H9 (cell line): ENCODE data around the gene HAO1. TPM values are rescaled to one million over a fixed set of nuclear protein-coding genes. Genes with fewer than 3 reads are reported as not detected.
"Not testable (repeated sequence)": the region's sequence is repeated elsewhere in the genome, so short reads cannot be mapped to it uniquely, and the experiment has no call there.

Experiments used
- DNase-seq: peaks from one replicate; pipeline ENCODE4 v3.0.0-alpha.2; 2017
- H2AFZ ChIP-seq: one replicate; pipeline ENCODE4 v1.6.1; 2013; ENCODE audit warnings: mild to moderate bottlenecking, low read length, control low read depth, moderate library complexity
- H2AK5ac ChIP-seq: 2 replicates; pipeline ENCODE4 v1.6.1; 2013; ENCODE audit warnings: low read length, control low read depth, mixed read lengths; ENCODE audit not compliant: insufficient read length
- H2BK120ac ChIP-seq: one replicate; pipeline ENCODE4 v1.6.1; 2013; ENCODE audit warnings: low read depth, mild to moderate bottlenecking, low read length, control low read depth, inconsistent platforms; ENCODE audit not compliant: poor library complexity, severe bottlenecking
- H2BK12ac ChIP-seq: 2 replicates; pipeline ENCODE4 v1.6.1; 2013; ENCODE audit warnings: low read length, control low read depth, mixed read lengths, low read depth; ENCODE audit not compliant: insufficient read length
- H2BK15ac ChIP-seq: 2 replicates; pipeline ENCODE4 v1.6.1; 2013; ENCODE audit warnings: low read depth, low read length, control low read depth
- H2BK20ac ChIP-seq: one replicate; pipeline ENCODE4 v1.6.1; 2013; ENCODE audit warnings: low read depth, mild to moderate bottlenecking, low read length, control low read depth, inconsistent platforms; ENCODE audit not compliant: poor library complexity, severe bottlenecking
- H2BK5ac ChIP-seq: 2 replicates; pipeline ENCODE4 v1.6.1; 2013; ENCODE audit warnings: low read length, control low read depth, mixed read lengths; ENCODE audit not compliant: insufficient read length
- H3K14ac ChIP-seq: 2 replicates; pipeline ENCODE4 v1.6.1; 2013; ENCODE audit warnings: low read length, control low read depth; ENCODE audit not compliant: insufficient read depth
- H3K18ac ChIP-seq: 2 replicates; pipeline ENCODE4 v1.6.1; 2013; ENCODE audit warnings: low read depth, mild to moderate bottlenecking, mixed read lengths, low read length, control low read depth; ENCODE audit not compliant: insufficient read length
- H3K23ac ChIP-seq: 2 replicates; pipeline ENCODE4 v1.6.1; 2013; ENCODE audit warnings: low read length, control low read depth, mixed read lengths, low read depth; ENCODE audit not compliant: insufficient read length
- H3K23me2 ChIP-seq: 2 replicates; pipeline ENCODE4 v1.6.1; 2013; ENCODE audit warnings: low read depth, mild to moderate bottlenecking, mixed read lengths, low read length, control low read depth; ENCODE audit not compliant: insufficient read length, poor library complexity, severe bottlenecking
- H3K27ac ChIP-seq: 2 replicates; pipeline ENCODE4 v1.5.1; 2013; ENCODE audit warnings: low read length, control low read depth, mixed read lengths, low read depth; ENCODE audit not compliant: insufficient read length
- H3K27me3 ChIP-seq: 2 replicates; pipeline ENCODE4 v1.6.1; 2013; ENCODE audit warnings: low read length, control low read depth, inconsistent platforms; ENCODE audit not compliant: insufficient read depth
- H3K4ac ChIP-seq: 2 replicates; pipeline ENCODE4 v1.6.1; 2013; ENCODE audit warnings: low read depth, mild to moderate bottlenecking, control low read depth, inconsistent platforms, low read length, moderate library complexity
- H3K4me1 ChIP-seq: 2 replicates; pipeline ENCODE4 v1.6.1; 2013; ENCODE audit warnings: low read length, control low read depth, inconsistent platforms; ENCODE audit not compliant: insufficient read depth
- H3K4me2 ChIP-seq: 2 replicates; pipeline ENCODE4 v1.6.1; 2013; ENCODE audit warnings: low read length, control low read depth, mixed read lengths; ENCODE audit not compliant: insufficient read length, insufficient read depth
- H3K56ac ChIP-seq: 2 replicates; pipeline ENCODE4 v1.6.1; 2013; ENCODE audit warnings: low read depth, mild to moderate bottlenecking, mixed read lengths, low read length, control low read depth; ENCODE audit not compliant: insufficient read length
- H3K79me1 ChIP-seq: 2 replicates; pipeline ENCODE4 v1.6.1; 2013; ENCODE audit warnings: low read depth, mild to moderate bottlenecking, moderate library complexity, low read length, control low read depth, inconsistent platforms; ENCODE audit not compliant: insufficient read depth, poor library complexity, severe bottlenecking
- H3K79me2 ChIP-seq: 2 replicates; pipeline ENCODE4 v1.6.1; 2013; ENCODE audit warnings: low read length, control low read depth, inconsistent platforms; ENCODE audit not compliant: insufficient read depth
- H3K9ac ChIP-seq: 2 replicates; pipeline ENCODE4 v1.6.1; 2013; ENCODE audit warnings: low read length, control low read depth, mixed read lengths; ENCODE audit not compliant: insufficient read length; ENCODE audit errors: extremely low read depth
- H3K9me3 ChIP-seq: one replicate; pipeline ENCODE4 v1.6.1; 2013; ENCODE audit warnings: low read depth, low read length, inconsistent platforms; ENCODE audit not compliant: control insufficient read depth
- H3T11ph ChIP-seq: one replicate; pipeline ENCODE4 v1.6.1; 2013; ENCODE audit warnings: mild to moderate bottlenecking, low read length, control low read depth, inconsistent platforms
- H4K20me1 ChIP-seq: one replicate; pipeline ENCODE4 v1.6.1; 2013; ENCODE audit not compliant: control insufficient read depth, insufficient read length, insufficient read depth
- H4K5ac ChIP-seq: 2 replicates; pipeline ENCODE4 v1.6.1; 2013; ENCODE audit warnings: low read depth, mild to moderate bottlenecking, mixed read lengths, low read length, control low read depth; ENCODE audit not compliant: insufficient read length
- H4K8ac ChIP-seq: replicated peaks from 2 replicates; pipeline ENCODE4 v1.6.1; 2013; ENCODE audit warnings: low read length, control low read depth, mixed read lengths, low read depth; ENCODE audit not compliant: insufficient read length
- H4K91ac ChIP-seq: 2 replicates; pipeline ENCODE4 v1.6.1; 2013; ENCODE audit warnings: low read depth, mild to moderate bottlenecking, moderate library complexity, mixed read lengths, low read length, control low read depth; ENCODE audit not compliant: insufficient read length
- H3K27ac Mint-ChIP-seq, 3 experiments: 2 replicates in 2 of 3; 3 replicates in 1 of 3; pipeline ENCODE4 v1.8.0; 2020 to 2021; ENCODE audit warnings: mixed read lengths in 3 of 3, mild to moderate bottlenecking in 1 of 3, moderate library complexity in 1 of 3
- H3K27me3 Mint-ChIP-seq: 2 replicates; pipeline ENCODE4 v1.8.0; 2021; ENCODE audit warnings: low read depth, mild to moderate bottlenecking, moderate library complexity, mixed read lengths
- H3K36me3 Mint-ChIP-seq, 3 experiments: 2 replicates in 2 of 3; 3 replicates in 1 of 3; pipeline ENCODE4 v1.8.0; 2020 to 2021; ENCODE audit warnings: low read depth in 3 of 3, mixed read lengths in 3 of 3; ENCODE audit not compliant: insufficient read depth in 1 of 3
- H3K4me1 Mint-ChIP-seq, 2 experiments: 2 replicates each; pipeline ENCODE4 v1.8.0; 2020; ENCODE audit warnings: mixed read lengths in 2 of 2
- H3K4me3 Mint-ChIP-seq, 2 experiments: 2 replicates in 1 of 2; 3 replicates in 1 of 2; pipeline ENCODE4 v1.8.0; 2020 to 2021; ENCODE audit warnings: mild to moderate bottlenecking in 2 of 2, mixed read lengths in 2 of 2, moderate library complexity in 1 of 2
- H3K9me3 Mint-ChIP-seq, 2 experiments: 2 replicates in 1 of 2; 3 replicates in 1 of 2; pipeline ENCODE4 v1.8.0; 2020; ENCODE audit warnings: mild to moderate bottlenecking in 2 of 2, mixed read lengths in 2 of 2, moderate library complexity in 1 of 2
- WGBS: extraction: QIAGEN DNeasy Blood & Tissue Kit; methylation state at CpG from one replicate; pipeline ENCODE4 v1.1.7; 2013; ENCODE audit warnings: missing lambda C conversion rate, low lambda C conversion rate, mixed read lengths; ENCODE audit not compliant: insufficient read length; ENCODE audit errors: extremely low coverage; 5-methylcytosine and 5-hydroxymethylcytosine counted together
- total RNA-seq: library from RNA; stranded (reverse); gene quantifications from 2 replicates; pipeline ENCODE4 v1.2.1, GENCODE V29; 2021
- TF ChIP-seq, protein P1 (sequence below): fragments of 200-600 bp; sonication (generic); conservative IDR thresholded peaks from 3 replicates; pipeline ENCODE4 v1.8.0; 2021; ENCODE audit warnings: antibody characterized with exemption, mild to moderate bottlenecking

Gene HAO1
- total RNA-seq, 1 experiment from 2014 or later, result not detected

DNA sequence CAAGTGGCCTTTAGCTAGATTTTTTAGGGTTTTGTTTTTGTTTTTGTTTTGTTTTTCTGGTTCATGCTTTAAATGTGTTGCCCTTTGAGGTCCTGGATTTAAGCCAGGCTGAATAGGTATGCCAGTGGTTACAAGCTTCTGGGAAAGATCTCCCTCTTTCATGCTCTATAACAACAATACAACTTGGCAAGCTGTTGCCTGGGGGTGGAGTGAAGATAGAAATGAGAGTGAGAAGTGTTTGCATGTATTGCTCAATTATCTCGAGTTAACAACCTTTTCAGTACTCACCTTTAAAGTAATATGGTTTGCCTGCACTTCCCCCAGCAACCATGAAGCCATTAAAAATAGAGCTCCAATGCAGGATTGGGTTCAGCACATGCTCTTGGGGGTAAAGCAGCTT, 19.2 kb upstream of the HAO1 start:
- no CpG with 5 or more reads among the region's 1 CpG for WGBS

DNA sequence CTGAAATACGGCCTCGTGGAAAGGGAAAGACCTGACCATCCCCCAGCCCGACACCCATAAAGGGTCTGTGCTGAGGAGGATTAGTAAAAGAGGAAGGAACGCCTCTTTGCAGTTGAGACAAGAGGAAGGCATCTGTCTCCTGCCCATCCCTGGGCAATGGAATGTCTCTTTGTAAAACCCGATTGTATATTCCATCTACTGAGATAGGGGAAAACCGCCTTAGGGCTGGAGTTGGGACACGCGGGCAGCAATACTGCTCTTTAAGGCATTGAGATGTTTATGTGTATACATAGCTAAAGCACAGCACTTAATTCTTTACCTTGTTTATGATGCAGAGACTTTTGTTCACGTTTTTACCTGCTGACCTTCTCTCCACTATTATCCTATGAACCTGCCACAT, 16.3 kb upstream of the HAO1 start:
- H3K4me1 ChIP-seq, H2AK5ac ChIP-seq, H2BK15ac ChIP-seq, H3K14ac ChIP-seq, H2BK12ac ChIP-seq, H4K20me1 ChIP-seq, H3K27me3 ChIP-seq, H3K23me2 ChIP-seq, H3T11ph ChIP-seq, H3K79me1 ChIP-seq, H3K9ac ChIP-seq, H3K4me2 ChIP-seq, DNase-seq, H3K9me3 ChIP-seq, H2BK120ac ChIP-seq, H3K27ac ChIP-seq, H4K5ac ChIP-seq, H3K27ac Mint-ChIP-seq, H3K4ac ChIP-seq, H3K18ac ChIP-seq, H3K27me3 Mint-ChIP-seq, H3K56ac ChIP-seq, H4K91ac ChIP-seq, H3K79me2 ChIP-seq, H2BK5ac ChIP-seq, H2AFZ ChIP-seq, H3K4me1 Mint-ChIP-seq, H4K8ac ChIP-seq, H2BK20ac ChIP-seq, H3K4me3 Mint-ChIP-seq, H3K23ac ChIP-seq: not testable (repeated sequence)
- peaks cover 57 to 59% of the 10 kb centered on the region in 2 experiments for H3K9me3 Mint-ChIP-seq
- H3K36me3 Mint-ChIP-seq, result peaks cover 22 to 54% (median 35%) of the 10 kb centered on the region in 3 experiments
- WGBS, result no CpG with 5 or more reads among the region's 9 CpGs

More for the DNA sequence above, 19.2 kb upstream of the HAO1 start:
- Histone ChIP-seq H3K4ac (no peak overlapping the region), H4K5ac (no peak overlapping the region), H4K8ac (no peak overlapping the region), H3K56ac (no peak overlapping the region), H3K27me3 (no peaks in the 10 kb centered on the region), H3K79me1 (no peaks in the 10 kb centered on the region), H2BK120ac (no peak overlapping the region), H3K4me1 (no peaks in the 10 kb centered on the region), H3T11ph (no peak overlapping the region), H3K23ac (no peak overlapping the region), H3K27ac (no peak overlapping the region), H4K91ac (no peak overlapping the region), H2AK5ac (no peak overlapping the region), H2BK15ac (no peak overlapping the region), H3K4me2 (no peak overlapping the region), H2BK20ac (no peak overlapping the region), H2BK12ac (no peak overlapping the region), H3K14ac (no peak overlapping the region), H3K9ac (no peak overlapping the region), H3K9me3 (peaks cover 9% of the 10 kb centered on the region), H3K79me2 (no peaks in the 10 kb centered on the region), H3K23me2 (no peaks in the 10 kb centered on the region), H4K20me1 (no peaks in the 10 kb centered on the region), H2BK5ac (no peak overlapping the region), H3K18ac (no peak overlapping the region), H2AFZ (no peak overlapping the region)
- Mint-ChIP-seq H3K4me3 (no peak overlapping the region), H3K36me3 (peaks cover 11 to 35% (median 28%) of the 10 kb centered on the region in 3 experiments), H3K4me1 (peaks cover 0 to 3% of the 10 kb centered on the region in 2 experiments; a peak in 1 of 4 replicates), H3K27ac (no peak overlapping the region), H3K9me3 (peaks cover 39 to 41% of the 10 kb centered on the region in 2 experiments), H3K27me3 (peaks cover 4% of the 10 kb centered on the region; the same call in 1 of the 2 replicates)
- TF ChIP-seq, protein P1, sequence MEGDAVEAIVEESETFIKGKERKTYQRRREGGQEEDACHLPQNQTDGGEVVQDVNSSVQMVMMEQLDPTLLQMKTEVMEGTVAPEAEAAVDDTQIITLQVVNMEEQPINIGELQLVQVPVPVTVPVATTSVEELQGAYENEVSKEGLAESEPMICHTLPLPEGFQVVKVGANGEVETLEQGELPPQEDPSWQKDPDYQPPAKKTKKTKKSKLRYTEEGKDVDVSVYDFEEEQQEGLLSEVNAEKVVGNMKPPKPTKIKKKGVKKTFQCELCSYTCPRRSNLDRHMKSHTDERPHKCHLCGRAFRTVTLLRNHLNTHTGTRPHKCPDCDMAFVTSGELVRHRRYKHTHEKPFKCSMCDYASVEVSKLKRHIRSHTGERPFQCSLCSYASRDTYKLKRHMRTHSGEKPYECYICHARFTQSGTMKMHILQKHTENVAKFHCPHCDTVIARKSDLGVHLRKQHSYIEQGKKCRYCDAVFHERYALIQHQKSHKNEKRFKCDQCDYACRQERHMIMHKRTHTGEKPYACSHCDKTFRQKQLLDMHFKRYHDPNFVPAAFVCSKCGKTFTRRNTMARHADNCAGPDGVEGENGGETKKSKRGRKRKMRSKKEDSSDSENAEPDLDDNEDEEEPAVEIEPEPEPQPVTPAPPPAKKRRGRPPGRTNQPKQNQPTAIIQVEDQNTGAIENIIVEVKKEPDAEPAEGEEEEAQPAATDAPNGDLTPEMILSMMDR, result no peak
- no peak for DNase-seq
